GM10248 (cell line): ENCODE data around the gene SIX4.
"Not testable (repeated sequence)": the region's sequence is repeated elsewhere in the genome, so short reads cannot be mapped to it uniquely, and the experiment has no call there.

ENCODE experiments used
- CTCF ChIA-PET: fragments of 300-600 bp; sonication (Branson Sonifier 250); formaldehyde crosslinking; extraction: SDS; loops from one replicate; lab custom pipeline; 2021; ENCODE audit warnings: antibody characterized with exemption; lab: Yijun Ruan, JAX
- POLR2A ChIA-PET: fragments of 350-650 bp; sonication (Branson Sonifier 250); formaldehyde crosslinking; extraction: SDS; loops from one replicate; lab custom pipeline; 2020; ENCODE audit warnings: antibody characterized with exemption; lab: Yijun Ruan, JAX
- DNase-seq: peaks from one replicate; pipeline ENCODE4 v3.0.0; 2012; ENCODE audit errors: extremely low spot score
- TF ChIP-seq, protein P1 (sequence below): IDR thresholded peaks from 2 replicates; pipeline ENCODE4 v1.5.1; 2012; ENCODE audit warnings: mild to moderate bottlenecking, low read depth; ENCODE audit errors: extremely low read depth, missing control alignments, control extremely low read depth

Gene SIX4

DNA sequence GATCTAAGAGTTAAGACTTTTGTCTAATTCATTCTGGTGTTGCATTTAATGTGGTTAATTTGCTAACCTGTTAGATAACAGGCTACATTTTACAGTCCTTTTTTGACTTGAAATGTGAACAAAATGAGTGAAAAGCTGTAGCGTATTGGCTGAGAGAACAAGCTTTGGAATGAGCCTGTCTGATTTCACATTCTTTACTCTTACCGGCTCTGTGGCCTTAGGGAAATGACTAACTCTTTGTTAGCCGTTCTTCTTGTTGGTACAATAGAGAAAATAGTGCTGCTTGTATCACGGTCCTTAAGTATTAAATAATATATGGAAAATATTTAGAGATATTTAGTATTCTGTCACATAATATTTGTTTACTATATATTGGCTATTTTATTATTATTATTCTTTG is 12.3 kb upstream of the SIX4 start:
- DNase-seq, result no peak
- TF ChIP-seq, protein P1, sequence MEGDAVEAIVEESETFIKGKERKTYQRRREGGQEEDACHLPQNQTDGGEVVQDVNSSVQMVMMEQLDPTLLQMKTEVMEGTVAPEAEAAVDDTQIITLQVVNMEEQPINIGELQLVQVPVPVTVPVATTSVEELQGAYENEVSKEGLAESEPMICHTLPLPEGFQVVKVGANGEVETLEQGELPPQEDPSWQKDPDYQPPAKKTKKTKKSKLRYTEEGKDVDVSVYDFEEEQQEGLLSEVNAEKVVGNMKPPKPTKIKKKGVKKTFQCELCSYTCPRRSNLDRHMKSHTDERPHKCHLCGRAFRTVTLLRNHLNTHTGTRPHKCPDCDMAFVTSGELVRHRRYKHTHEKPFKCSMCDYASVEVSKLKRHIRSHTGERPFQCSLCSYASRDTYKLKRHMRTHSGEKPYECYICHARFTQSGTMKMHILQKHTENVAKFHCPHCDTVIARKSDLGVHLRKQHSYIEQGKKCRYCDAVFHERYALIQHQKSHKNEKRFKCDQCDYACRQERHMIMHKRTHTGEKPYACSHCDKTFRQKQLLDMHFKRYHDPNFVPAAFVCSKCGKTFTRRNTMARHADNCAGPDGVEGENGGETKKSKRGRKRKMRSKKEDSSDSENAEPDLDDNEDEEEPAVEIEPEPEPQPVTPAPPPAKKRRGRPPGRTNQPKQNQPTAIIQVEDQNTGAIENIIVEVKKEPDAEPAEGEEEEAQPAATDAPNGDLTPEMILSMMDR, result no peak
- POLR2A ChIA-PET, result no interaction called here

GRCh38 chr14:60735416-60735815 is 11.3 kb upstream of the SIX4 start:
- TF ChIP-seq, protein P1, result no peak
- ChIA-PET POLR2A (no interaction called here), CTCF (no interaction called here)
- DNase-seq, result no peak

More for the DNA sequence above, 12.3 kb upstream of the SIX4 start:
- CTCF ChIA-PET, result interaction anchor here (0.9 to 2.2 kb wide), 3 partner anchors 11 to 93 kb away, joined by 3 to 6 read pairs (median 4); no protein-coding TSS in a partner anchor

- ChIA-PET CTCF (interaction anchor here (1.6 to 2.7 kb wide), 3 partner anchors 11 to 291 kb away, joined by 3 to 15 read pairs (median 5); partner anchors contain the start of gene SIX4), POLR2A (no interaction called here)
- TF ChIP-seq, protein P1, result no peak
- DNase-seq, result peak; percentile 73
These were observed 10.5 kb upstream of the SIX4 start, which contains the start of gene MNAT1 for GRCh38 chr14:60734465-60735242. MNAT1 (plus strand) TSS chr14:60734761; CDS start chr14:60734863, 102 bp downstream.

GRCh38 chr14:60732840-60733483 is 8.8 kb upstream of the SIX4 start:
- ChIA-PET POLR2A (no interaction called here), CTCF (interaction anchor here (1.0 to 2.7 kb wide), 7 partner anchors 9 to 293 kb away, joined by 3 to 15 read pairs (median 3); partner anchors contain the start of gene SIX4)
- TF ChIP-seq, protein P1, result no peak
- DNase-seq, result no peak

DNA sequence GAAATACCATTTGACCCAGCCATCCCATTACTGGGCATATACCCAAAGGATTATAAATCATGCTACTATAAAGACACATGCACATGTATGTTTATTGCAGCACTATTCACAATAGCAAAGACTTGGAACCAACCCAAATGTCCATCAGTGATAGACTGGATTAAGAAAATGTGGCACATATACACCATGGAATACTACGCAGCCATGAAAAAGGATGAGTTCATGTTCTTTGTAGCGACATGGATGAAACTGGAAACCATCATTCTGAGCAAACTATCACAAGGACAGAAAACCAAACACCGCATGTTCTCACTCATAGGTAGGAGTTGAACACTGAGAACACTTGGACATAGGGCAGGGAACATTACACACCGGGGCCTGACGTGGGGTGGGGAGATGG is 7.1 kb upstream of the SIX4 start:
- POLR2A ChIA-PET, CTCF ChIA-PET, DNase-seq: not testable (repeated sequence)

DNA sequence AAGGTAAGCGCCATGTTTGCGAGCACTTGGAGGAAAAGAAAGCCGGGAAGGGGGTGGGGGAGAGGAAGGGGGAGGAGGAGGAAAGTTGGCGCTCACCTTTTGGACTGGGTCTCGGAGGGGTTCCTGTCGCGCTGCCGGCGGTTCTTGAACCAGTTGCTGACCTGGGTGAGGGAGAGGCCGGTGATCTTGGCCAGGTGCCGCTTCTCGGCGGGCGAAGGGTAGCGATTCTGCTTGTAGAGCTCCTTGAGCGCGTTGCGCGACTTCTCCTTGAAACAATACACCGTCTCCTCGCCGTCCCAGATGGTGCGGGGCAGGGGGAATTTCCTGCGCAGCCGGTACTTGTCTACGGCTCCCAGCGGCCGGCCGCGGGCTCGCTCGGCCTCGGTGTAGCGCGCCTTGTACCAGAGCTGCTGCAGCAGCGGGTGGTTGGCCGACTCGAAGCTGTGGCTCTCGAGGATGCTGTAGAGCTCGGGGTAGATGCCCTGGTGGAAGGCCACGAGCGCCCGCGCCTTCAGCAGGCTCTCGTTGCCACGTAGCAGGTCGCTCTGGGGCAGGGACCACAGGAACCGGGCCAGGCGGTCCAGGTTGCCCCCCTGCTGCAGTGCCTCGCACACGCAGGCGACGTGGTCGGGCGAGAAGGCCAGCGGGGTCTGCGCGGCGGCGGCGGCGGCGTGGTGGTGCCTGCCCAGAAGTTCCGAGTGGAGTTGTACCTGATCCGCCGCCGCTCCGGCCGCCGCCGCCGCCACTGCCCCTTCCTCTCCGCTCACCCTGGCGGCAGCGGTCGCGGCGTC is 840 bp downstream of the SIX4 start:
- POLR2A ChIA-PET, result no interaction called here
- CTCF ChIA-PET, result interaction anchor here (1.0 to 3.3 kb wide), 4 partner anchors 10 to 67 kb away, joined by 3 to 15 read pairs (median 4); partner anchors contain the start of gene MNAT1
- DNase-seq, result peak; percentile 51
- TF ChIP-seq, protein P1, result no peak
